GM23338 (cell line): Measurements from ENCODE around the gene TWIST2.

Source experiments
- CREB1 ChIP-seq: fragments of 250-450 bp; sonication (Bioruptor Pico); IDR thresholded peaks from 2 replicates; pipeline ENCODE4 v1.5.0; 2020; ENCODE audit warnings: low read depth, mild to moderate bottlenecking, moderate library complexity
- EZH2 ChIP-seq: fragments of 200-600 bp; sonication (generic); IDR thresholded peaks from one replicate; pipeline ENCODE4 v1.8.0; 2017; ENCODE audit warnings: antibody characterized with exemption, mild to moderate bottlenecking, low read depth; ENCODE audit not compliant: unreplicated experiment
- POLR2AphosphoS5 ChIP-seq: IDR thresholded peaks from 2 replicates; pipeline ENCODE4 v1.6.1; 2016; ENCODE audit warnings: antibody characterized with exemption, low read depth
- ZNF114 ChIP-seq: fragments of 250-450 bp; sonication (Bioruptor Pico); IDR thresholded peaks from 2 replicates; pipeline ENCODE4 v1.5.0; 2020; ENCODE audit warnings: mild to moderate bottlenecking, moderate library complexity
- TF ChIP-seq, protein P1 (sequence below), 2 experiments: fragments of 200-600 bp in 1 of 2; sonication (generic) in 1 of 2; conservative IDR thresholded peaks; 2 replicates each; pipeline versions ENCODE4 v1.5.1 to v1.6.1; 2016 to 2017; ENCODE audit warnings: antibody characterized with exemption in 2 of 2, low read depth in 2 of 2, mild to moderate bottlenecking in 2 of 2, moderate library complexity in 1 of 2
- TF ChIP-seq, protein P2 (sequence below): IDR thresholded peaks from one replicate; pipeline ENCODE4 v1.6.1; 2018; ENCODE audit warnings: antibody characterized with exemption; ENCODE audit not compliant: unreplicated experiment

DNA sequence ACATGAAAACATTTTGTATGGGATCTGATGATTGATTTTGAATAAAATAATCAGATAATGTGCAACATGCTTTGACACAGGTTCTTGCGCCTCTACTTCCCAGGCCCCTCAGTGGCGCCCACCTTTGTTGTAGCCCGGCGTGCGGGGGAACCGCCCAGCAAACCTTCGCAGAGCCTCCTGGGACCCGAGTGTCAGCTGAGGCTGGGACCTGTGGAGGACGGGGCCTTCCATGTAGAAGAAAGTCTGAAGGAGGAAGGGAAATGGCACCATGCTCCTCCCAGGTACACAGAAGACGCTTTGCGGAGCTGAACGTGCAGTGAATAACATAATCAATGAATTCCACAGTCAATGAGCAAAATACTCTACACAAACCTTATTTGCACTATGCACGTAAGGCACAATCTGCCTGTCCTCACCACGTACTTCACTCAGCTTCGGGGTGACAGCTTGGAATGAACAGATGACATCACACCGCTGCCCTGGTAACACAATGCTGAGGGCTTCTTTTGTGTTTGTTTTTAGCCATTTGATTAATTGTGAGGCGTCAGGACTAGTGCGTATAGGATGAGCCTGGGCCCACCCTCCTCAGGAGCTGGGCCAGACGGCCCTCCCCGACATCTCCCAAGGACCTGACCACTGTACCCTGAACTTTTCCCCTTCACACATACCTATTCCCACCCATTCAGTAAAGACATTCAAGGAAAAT is 78.1 kb downstream of the TWIST2 start:
- TF ChIP-seq POLR2AphosphoS5 = no peak
- TF ChIP-seq, protein P1, sequence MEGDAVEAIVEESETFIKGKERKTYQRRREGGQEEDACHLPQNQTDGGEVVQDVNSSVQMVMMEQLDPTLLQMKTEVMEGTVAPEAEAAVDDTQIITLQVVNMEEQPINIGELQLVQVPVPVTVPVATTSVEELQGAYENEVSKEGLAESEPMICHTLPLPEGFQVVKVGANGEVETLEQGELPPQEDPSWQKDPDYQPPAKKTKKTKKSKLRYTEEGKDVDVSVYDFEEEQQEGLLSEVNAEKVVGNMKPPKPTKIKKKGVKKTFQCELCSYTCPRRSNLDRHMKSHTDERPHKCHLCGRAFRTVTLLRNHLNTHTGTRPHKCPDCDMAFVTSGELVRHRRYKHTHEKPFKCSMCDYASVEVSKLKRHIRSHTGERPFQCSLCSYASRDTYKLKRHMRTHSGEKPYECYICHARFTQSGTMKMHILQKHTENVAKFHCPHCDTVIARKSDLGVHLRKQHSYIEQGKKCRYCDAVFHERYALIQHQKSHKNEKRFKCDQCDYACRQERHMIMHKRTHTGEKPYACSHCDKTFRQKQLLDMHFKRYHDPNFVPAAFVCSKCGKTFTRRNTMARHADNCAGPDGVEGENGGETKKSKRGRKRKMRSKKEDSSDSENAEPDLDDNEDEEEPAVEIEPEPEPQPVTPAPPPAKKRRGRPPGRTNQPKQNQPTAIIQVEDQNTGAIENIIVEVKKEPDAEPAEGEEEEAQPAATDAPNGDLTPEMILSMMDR (conservative IDR thresholded peaks at IDR 0.05; ENCODE audit: low read depth in 2 of 2) = no peak
- TF ChIP-seq CREB1 (CRISPR knock-in tag) = no peak
- TF ChIP-seq, protein P2, sequence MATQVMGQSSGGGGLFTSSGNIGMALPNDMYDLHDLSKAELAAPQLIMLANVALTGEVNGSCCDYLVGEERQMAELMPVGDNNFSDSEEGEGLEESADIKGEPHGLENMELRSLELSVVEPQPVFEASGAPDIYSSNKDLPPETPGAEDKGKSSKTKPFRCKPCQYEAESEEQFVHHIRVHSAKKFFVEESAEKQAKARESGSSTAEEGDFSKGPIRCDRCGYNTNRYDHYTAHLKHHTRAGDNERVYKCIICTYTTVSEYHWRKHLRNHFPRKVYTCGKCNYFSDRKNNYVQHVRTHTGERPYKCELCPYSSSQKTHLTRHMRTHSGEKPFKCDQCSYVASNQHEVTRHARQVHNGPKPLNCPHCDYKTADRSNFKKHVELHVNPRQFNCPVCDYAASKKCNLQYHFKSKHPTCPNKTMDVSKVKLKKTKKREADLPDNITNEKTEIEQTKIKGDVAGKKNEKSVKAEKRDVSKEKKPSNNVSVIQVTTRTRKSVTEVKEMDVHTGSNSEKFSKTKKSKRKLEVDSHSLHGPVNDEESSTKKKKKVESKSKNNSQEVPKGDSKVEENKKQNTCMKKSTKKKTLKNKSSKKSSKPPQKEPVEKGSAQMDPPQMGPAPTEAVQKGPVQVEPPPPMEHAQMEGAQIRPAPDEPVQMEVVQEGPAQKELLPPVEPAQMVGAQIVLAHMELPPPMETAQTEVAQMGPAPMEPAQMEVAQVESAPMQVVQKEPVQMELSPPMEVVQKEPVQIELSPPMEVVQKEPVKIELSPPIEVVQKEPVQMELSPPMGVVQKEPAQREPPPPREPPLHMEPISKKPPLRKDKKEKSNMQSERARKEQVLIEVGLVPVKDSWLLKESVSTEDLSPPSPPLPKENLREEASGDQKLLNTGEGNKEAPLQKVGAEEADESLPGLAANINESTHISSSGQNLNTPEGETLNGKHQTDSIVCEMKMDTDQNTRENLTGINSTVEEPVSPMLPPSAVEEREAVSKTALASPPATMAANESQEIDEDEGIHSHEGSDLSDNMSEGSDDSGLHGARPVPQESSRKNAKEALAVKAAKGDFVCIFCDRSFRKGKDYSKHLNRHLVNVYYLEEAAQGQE = no peak
- no peak for TF ChIP-seq ZNF114 (CRISPR knock-in tag)
- no peak for TF ChIP-seq EZH2
